HEK293T (cell line): ENCODE measurements around the gene TCIRG1.

Source experiments
- FOXK2 ChIP-seq: fragments of 450-650 bp; IDR thresholded peaks from 2 replicates; pipeline ENCODE4 v1.6.1; 2016; ENCODE audit warnings: mild to moderate bottlenecking
- FOXM1 ChIP-seq: fragments of 450-650 bp; IDR thresholded peaks from 2 replicates; pipeline ENCODE4 v1.6.1; 2017; ENCODE audit warnings: mild to moderate bottlenecking, borderline replicate concordance
- SP1 ChIP-seq: fragments of 450-650 bp; IDR thresholded peaks from 2 replicates; pipeline ENCODE4 v1.6.1; 2017
- TARDBP ChIP-seq: fragments of 450-650 bp; IDR thresholded peaks from 2 replicates; pipeline ENCODE4 v1.6.1; 2016
- TF ChIP-seq, protein P1 (sequence below): fragments of 450-650 bp; IDR thresholded peaks from 2 replicates; pipeline ENCODE4 v1.6.1; 2016

DNA sequence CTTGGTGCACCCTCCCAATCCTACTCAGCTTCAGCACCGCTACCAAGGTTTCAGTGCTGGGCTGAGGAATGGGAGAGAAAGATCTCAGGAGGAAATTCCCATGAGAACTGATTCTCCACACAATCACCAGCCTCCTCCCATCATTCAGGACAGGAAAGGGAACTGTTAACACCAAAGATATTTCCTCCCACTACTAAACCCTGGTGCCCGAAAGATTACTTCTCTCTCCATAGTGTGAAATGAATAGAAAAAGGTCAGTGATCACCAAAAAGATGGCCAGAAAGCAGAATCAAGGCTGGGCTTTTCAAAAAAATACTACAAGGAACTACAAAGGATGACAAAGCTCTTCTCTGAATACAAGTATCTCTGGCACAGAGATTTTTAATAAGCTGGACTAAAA is 26.1 kb downstream of the TCIRG1 start:
- no peak for TF ChIP-seq FOXK2
- TF ChIP-seq TARDBP: no peak
- TF ChIP-seq FOXM1: no peak
- TF ChIP-seq SP1: no peak
- TF ChIP-seq, protein P1, sequence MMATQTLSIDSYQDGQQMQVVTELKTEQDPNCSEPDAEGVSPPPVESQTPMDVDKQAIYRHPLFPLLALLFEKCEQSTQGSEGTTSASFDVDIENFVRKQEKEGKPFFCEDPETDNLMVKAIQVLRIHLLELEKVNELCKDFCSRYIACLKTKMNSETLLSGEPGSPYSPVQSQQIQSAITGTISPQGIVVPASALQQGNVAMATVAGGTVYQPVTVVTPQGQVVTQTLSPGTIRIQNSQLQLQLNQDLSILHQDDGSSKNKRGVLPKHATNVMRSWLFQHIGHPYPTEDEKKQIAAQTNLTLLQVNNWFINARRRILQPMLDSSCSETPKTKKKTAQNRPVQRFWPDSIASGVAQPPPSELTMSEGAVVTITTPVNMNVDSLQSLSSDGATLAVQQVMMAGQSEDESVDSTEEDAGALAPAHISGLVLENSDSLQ: no peak
